Measurements from ENCODE around the gene PFKFB1.

PFKFB1 gene

GRCh38 chrX:54920610-54921426 is 73.2 kb downstream of the PFKFB1 start, which contains the start of gene TRO:
TRO (plus strand) TSS chrX:54920824; CDS start chrX:54922247, 1,423 bp downstream.
- DNase-seq: no peak

GRCh38 chrX:54909941-54910340 is 84.0 kb downstream of the PFKFB1 start:
- no peak for DNase-seq

GRCh38 chrX:54894159-54894558 is 99.8 kb downstream of the PFKFB1 start:
- no peak for DNase-seq

GRCh38 chrX:54891573-54891972 is 102.4 kb downstream of the PFKFB1 start:
- peak; percentile 10 for DNase-seq

GRCh38 chrX:54885740-54886139 is 108.2 kb downstream of the PFKFB1 start:
- no peak for DNase-seq
